OCI-LY3 (cell line): ENCODE measurements around the gene SRC.

Experiments used
- H2AFZ ChIP-seq: fragments of 200-600, 300-600 bp; shearing (Covaris generic); 2 replicates; pipeline ENCODE4 v1.6.0; 2014; ENCODE audit warnings: antibody characterized with exemption, low read depth, low read length
- H3K27ac ChIP-seq: fragments of 200-600, 300-600 bp; sonication (generic); 2 replicates; pipeline ENCODE4 v1.5.1; 2014; ENCODE audit warnings: mild to moderate bottlenecking, low read length, moderate library complexity, mixed read lengths
- H3K27me3 ChIP-seq: fragments of 200-600, 300-600 bp; sonication (generic); 2 replicates; pipeline ENCODE4 v1.6.1; 2014; ENCODE audit warnings: low read depth, low read length, mixed read lengths
- H3K36me3 ChIP-seq: fragments of 200-600, 300-600 bp; sonication (generic); replicated peaks from 2 replicates; pipeline ENCODE3; 2014; ENCODE audit warnings: low read depth, low read length, mixed read lengths
- H3K4me1 ChIP-seq: fragments of 300-600, 200-600 bp; sonication (generic); 2 replicates; pipeline ENCODE4 v1.6.1; 2014; ENCODE audit warnings: low read length, mixed read lengths
- H3K4me2 ChIP-seq: fragments of 200-600, 300-600 bp; sonication (generic); 2 replicates; pipeline ENCODE4 v1.6.1; 2014; ENCODE audit warnings: low read length, mixed read lengths
- H3K4me3 ChIP-seq: fragments of 300-600, 200-600 bp; sonication (generic); 2 replicates; pipeline ENCODE4 v1.5.1; 2014; ENCODE audit warnings: antibody characterized with exemption, mild to moderate bottlenecking, low read length, moderate library complexity
- H3K79me2 ChIP-seq: fragments of 300-600, 200-600 bp; shearing (Covaris generic); 2 replicates; pipeline ENCODE4 v1.6.1; 2014; ENCODE audit warnings: mild to moderate bottlenecking, low read length, mixed read lengths
- H3K9ac ChIP-seq: fragments of 300-600, 200-600 bp; shearing (Covaris generic); 2 replicates; pipeline ENCODE4 v1.6.0; 2014; ENCODE audit warnings: mild to moderate bottlenecking, low read length, moderate library complexity
- H3K9me3 ChIP-seq: fragments of 200-600, 300-600 bp; shearing (Covaris generic); 2 replicates; pipeline ENCODE4 v1.6.1; 2014; ENCODE audit warnings: low read length, mixed read lengths; ENCODE audit not compliant: insufficient read depth
- H4K20me1 ChIP-seq: fragments of 200-600, 300-600 bp; sonication (generic); 2 replicates; pipeline ENCODE4 v1.6.1; 2016; ENCODE audit warnings: low read length, mixed read lengths; ENCODE audit not compliant: insufficient read depth
- EZH2phosphoT487 ChIP-seq: fragments of 200-600 bp; shearing (Covaris generic); IDR thresholded peaks from 2 replicates; pipeline ENCODE4 v1.6.1; 2018; ENCODE audit warnings: antibody characterized with exemption, mixed run types, low read depth
- TF ChIP-seq, protein P1 (sequence below): fragments of 200-600, 300-600 bp; sonication (generic); IDR thresholded peaks from 2 replicates; pipeline ENCODE4 v1.5.1; 2014; ENCODE audit warnings: antibody characterized with exemption, low read length, low read depth

Gene SRC

DNA sequence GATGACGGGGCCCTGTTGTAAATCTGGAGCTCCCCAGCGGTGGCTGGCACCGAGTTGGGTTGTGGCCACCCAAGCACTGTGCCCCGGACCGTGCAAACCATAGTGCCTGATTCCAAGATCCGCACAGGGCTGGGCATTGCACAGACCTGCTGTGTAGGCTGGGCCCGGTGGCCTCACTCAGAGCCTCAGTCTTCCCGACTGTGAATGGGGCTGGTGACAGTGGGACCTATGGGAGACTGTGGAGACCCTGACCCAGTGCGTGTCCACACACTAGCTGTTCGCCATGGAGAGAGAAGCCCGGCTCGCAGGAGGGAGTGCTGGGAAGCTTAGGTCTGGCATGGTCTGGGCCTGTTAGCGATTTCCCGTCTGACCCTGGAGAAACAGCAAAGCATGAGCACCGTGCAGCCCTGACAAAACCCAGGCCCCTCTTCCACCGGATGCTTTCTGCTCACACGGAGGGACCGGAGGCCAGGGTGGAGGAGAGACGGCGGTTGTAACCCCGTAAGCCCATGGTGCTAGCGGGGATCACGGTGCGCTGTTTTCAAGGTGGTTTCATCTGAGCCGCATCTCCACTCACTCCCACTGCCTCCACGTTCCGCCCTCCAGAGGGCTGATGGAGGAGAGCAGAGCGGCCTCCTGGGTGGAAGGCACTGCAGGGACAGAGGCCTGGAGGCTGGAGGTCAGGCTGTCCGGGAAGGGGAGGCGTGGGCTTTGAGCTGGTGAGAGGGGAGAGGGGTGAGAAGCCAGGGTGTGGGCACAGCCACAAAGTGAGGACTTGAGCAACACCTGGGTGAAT is 52.2 kb downstream of the SRC start:
- no peaks in the 10 kb centered on the region for H3K27me3 ChIP-seq
- H3K4me3 ChIP-seq = no peak overlapping the region
- H2AFZ ChIP-seq = no peak overlapping the region
- peaks cover 85% of the 10 kb centered on the region for H3K36me3 ChIP-seq
- H3K27ac ChIP-seq = peak overlapping the region; percentile 69
- peaks cover 8% of the 10 kb centered on the region; the same call in 1 of the 2 replicates for H4K20me1 ChIP-seq
- TF ChIP-seq EZH2phosphoT487 = no peak
- TF ChIP-seq, protein P1, sequence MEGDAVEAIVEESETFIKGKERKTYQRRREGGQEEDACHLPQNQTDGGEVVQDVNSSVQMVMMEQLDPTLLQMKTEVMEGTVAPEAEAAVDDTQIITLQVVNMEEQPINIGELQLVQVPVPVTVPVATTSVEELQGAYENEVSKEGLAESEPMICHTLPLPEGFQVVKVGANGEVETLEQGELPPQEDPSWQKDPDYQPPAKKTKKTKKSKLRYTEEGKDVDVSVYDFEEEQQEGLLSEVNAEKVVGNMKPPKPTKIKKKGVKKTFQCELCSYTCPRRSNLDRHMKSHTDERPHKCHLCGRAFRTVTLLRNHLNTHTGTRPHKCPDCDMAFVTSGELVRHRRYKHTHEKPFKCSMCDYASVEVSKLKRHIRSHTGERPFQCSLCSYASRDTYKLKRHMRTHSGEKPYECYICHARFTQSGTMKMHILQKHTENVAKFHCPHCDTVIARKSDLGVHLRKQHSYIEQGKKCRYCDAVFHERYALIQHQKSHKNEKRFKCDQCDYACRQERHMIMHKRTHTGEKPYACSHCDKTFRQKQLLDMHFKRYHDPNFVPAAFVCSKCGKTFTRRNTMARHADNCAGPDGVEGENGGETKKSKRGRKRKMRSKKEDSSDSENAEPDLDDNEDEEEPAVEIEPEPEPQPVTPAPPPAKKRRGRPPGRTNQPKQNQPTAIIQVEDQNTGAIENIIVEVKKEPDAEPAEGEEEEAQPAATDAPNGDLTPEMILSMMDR = no peak
- H3K4me2 ChIP-seq = 0 out of 2 replicates have a peak overlapping the region, but pooled peaks have one; percentile 13
- no peak overlapping the region for H3K9ac ChIP-seq
- no peaks in the 10 kb centered on the region for H3K9me3 ChIP-seq
- H3K79me2 ChIP-seq = no peaks in the 10 kb centered on the region
- peaks cover 16% of the 10 kb centered on the region for H3K4me1 ChIP-seq

DNA sequence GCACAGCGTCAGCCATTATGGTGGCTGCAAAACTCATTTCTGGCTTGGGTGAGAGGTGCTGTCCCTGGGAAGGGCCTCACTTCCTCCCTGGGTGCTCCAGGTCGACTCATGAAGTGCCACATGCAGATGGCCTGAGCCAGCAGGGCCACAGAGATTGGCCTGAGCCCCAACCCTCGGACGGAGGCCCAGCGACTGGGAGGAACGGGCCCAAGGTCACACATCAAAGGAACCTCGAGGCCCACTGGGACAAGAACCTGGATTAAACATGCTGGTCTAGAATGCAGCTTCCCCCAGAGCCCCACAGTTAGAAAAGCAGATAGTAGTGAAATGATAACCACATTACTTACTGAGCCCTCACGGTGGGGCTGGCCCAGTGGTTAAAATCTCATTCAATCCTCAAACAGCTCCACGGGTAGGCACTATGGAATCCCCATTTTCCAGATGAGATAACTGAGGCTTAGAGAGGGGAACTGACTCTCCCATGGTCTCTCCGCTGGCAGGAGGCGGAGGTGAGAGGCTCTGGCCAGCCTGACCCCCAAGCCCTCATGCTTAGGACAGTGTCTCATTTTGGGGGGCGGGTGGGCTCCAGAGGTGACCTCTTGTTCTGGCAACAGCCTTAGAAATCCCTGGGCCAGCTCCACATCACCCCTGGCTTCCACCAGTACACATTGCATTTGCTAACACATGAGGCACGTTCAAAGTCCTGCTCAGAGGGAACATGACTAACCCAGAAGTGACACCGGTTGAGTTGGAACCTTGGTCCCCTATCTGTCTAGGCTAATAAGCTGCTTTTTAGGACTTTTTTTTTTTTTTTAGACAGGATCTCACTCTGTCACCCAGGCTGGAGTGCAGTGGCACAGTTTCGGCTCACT is 53.0 kb downstream of the SRC start:
- Histone ChIP-seq H3K9me3 (no peaks in the 10 kb centered on the region), H3K4me3 (no peak overlapping the region), H2AFZ (no peak overlapping the region), H3K79me2 (no peaks in the 10 kb centered on the region), H4K20me1 (peaks cover 8% of the 10 kb centered on the region; the same call in 1 of the 2 replicates), H3K4me1 (peaks cover 16% of the 10 kb centered on the region), H3K36me3 (peaks cover 88% of the 10 kb centered on the region), H3K27ac (peak overlapping the region; percentile 69), H3K4me2 (peak overlapping the region; percentile 13; the same call in 1 of the 2 replicates), H3K9ac (no peak overlapping the region; the same call in 1 of the 2 replicates), H3K27me3 (no peaks in the 10 kb centered on the region)
- no peak for TF ChIP-seq EZH2phosphoT487
- TF ChIP-seq, protein P1 = no peak

DNA sequence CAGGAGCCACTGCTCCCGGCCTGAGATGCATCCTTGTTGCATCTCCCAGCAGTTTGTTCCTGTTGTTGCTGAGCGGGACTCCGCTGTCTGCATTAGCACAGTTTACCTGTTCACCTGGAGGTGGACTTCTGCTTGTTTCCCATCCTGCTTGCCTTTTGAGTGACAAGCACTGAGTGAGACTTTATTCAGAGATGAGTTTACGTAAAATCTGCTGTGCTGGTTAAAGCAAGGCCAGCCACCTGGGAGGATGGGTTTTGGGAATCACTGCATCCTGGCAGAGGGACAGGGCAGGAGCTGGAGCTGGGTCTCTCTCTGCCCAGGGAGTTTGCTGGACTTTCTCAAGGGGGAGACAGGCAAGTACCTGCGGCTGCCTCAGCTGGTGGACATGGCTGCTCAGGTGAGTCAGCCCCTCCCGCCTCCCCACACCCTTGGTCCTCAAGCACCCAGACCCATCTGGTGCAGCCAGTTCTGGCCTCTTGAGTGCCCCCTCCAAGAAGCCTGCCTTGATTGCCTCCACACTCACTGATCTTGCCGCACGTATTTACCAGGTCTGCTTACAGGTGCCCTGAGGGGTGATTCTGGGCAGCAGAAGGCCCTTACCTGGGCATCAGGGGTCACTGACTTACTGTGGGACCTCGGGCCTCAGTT is 55.5 kb downstream of the SRC start:
- H3K27me3 ChIP-seq = no peaks in the 10 kb centered on the region
- TF ChIP-seq EZH2phosphoT487 = no peak
- TF ChIP-seq, protein P1 = no peak

More for the DNA sequence above, 55.5 kb downstream of the SRC start:
- Histone ChIP-seq H2AFZ (no peak overlapping the region), H3K36me3 (peaks cover 80% of the 10 kb centered on the region), H3K9me3 (no peaks in the 10 kb centered on the region), H3K4me3 (no peak overlapping the region), H3K27ac (no peak overlapping the region), H3K4me1 (peaks cover 21% of the 10 kb centered on the region), H4K20me1 (no peaks in the 10 kb centered on the region), H3K4me2 (no peak overlapping the region), H3K9ac (no peak overlapping the region), H3K79me2 (no peaks in the 10 kb centered on the region)
